Nucleus accumbens (tissue), 56 donors: ENCODE results near the gene ATG4C.
"Not testable (repeated sequence)": the region's sequence is repeated elsewhere in the genome, so short reads cannot be mapped to it uniquely, and the experiment has no call there.

ENCODE experiments used
- DNase-seq, 56 donors: peaks; one replicate each; lab custom pipeline; 2025; lab: John Stamatoyannopoulos, UW

Gene ATG4C

DNA sequence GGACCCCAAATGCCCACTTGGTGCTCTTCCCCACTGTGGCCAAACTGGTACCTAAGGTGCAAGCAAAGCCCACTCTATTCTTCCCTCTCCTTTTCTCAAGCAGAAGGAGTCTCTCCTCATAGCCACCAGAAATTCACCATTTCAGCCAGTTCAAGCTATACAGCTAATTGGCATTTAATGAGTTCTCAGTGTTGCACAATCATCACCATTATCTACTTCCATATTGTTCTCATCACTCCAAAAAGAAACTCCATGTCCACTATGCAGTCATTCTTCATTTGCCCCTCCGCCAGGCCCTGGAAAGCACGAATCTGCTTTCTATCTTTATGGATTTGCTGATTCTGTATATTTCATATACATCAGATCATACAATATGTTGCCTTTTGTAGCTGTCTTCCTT is 9.9 kb upstream of the ATG4C start:
- DNase-seq, result no peak

DNA sequence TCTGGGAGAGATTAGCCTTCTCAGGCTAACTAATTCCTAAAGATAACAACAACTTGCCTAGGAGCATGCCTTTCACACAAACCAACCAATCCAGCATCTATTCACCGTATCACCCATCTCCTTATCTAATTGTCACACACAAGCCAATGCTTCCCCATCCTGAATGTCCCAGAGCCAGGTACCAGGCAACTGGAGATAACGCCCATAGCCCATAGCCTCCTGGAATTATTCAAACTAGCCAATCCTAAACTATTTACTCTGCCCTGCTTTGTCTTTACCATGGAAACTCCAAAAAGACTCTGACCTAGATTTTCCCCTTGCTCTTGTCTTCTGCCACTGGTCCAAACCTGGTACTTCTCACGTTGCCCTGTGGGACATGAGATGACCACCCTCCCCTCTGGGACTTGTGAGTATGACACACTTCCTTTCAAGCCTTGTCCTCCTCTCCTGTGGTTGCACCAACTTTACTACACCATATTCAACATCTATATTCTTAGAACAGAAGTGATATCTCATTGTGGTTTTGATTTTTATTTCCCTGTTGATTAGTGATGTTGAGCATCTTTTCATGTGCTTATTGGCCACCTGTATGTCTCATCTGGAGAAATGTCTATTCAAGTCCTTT is 8.8 kb upstream of the ATG4C start:
- no peak for DNase-seq

DNA sequence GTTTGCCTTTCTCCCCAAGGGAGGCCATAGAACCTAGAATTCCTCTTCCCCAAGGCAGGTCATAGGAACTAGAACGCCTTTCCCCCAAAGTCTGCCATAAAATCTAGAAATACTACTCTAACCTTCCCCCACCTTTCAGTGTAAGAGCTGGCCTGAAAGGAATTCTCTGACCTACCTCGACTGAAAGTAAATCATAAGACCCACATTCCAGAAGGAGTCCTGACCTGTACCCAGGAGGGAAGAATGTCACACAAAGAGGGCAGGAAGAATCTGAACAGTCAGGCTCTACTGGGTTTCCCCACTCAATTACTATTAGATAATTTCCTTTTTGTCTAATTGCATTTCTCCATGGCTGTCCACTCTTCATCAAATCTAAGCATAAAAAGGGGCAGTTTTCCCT is 5.7 kb upstream of the ATG4C start:
- no peak for DNase-seq

DNA sequence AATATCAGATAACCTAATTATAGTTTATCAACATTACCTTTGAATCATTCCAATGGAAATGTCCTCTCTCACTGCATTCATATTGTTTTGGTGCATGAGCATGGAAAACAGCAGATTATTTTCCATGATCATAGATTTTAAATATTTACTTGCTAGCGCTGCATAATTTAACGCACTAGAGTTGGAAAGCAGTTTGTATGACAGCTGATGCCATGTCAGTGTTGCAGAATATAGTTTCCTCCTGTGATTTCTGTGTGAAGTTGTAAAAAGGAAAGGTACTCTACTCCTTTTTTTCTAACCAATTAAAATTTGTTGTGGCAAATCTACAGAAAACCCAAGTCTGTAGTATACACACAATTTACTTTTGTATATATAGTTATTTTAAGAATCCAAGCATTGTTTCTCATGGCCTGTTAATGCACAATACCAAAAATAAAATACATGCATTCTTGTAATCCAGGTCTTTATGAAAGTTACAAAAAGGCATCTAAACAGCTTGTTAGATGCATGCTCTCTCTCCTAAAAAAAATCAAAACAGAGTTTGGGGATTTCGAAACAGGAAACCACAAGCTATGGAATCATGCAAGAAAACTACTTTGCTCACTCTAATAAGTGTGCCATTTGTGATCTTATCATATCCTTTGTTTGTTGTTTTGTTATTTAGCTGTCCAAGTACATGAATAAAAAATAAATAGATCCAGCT is 1.9 kb upstream of the ATG4C start:
- no peak for DNase-seq

DNA sequence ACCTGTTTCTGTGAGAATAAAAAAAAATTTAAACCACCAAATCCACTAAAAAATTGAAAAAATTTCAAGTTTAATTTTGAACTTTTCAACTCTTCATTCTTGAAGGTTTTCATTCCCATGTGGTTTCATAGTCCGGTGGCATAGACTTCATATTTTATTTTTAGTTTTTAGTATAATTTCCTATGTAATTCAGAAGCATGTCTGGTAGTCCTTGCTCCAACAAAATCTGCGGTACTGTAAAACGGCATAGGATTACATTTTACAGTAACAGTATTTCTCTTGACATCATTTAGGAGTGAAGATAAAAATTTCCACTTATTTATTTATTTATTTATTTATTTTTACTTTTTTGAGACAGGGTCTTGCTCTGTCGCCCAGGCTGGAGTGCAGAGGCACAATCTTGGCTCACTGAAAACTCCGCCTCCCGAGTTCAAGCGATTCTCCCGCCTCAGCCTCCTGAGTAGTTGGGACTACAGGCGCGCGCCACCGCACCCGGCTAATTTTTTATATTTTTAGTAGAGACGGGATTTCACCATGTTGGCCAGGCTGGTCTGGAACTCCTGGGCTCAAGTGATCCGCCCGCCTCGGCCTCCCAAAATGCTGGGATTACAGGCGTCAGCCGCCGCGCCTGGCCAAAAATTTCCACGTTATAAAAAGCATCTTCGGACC is 1.3 kb upstream of the ATG4C start:
- DNase-seq, result not testable (repeated sequence)

DNA sequence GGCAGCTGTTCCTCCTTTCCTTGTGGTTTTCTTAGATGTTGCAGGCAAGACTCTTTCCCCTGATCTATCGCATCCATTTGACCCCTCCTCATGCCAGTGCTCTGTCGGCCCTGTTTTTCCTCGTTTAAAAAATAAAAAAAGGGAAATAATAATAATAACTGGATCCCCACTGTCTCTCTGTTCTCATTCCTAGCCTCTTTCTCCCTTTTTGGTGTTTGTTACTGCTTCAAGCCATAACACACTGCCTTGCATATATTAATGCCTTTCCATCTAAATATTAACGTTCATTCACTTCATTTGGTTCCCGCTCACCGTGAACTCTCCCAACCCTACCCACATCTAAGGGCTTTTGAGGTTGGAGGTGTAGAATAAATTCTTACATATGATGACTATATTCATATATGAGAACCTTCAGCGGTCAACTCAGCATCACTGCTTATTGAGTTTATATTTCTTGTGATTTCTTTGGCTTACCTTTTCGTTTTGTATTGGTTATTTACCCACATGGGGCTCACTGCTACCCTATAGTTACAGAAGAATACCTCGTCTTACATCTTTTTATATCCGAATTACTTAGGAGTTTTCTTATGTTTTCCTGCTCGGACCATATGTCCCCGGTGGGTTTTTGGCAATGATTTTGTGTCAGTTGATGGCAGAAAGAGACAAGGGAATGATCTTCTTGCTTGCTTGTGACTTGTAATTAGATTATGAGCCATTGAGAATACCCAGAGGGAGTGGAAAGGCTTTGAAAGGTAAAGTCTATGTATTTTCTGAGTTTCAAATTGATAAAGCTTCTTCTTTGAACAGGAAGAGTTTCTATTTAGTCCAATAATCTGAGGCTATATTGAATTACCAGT is 805 bp downstream of the ATG4C start:
- DNase-seq, result peak in 1 of 56 donors; percentile 34

DNA sequence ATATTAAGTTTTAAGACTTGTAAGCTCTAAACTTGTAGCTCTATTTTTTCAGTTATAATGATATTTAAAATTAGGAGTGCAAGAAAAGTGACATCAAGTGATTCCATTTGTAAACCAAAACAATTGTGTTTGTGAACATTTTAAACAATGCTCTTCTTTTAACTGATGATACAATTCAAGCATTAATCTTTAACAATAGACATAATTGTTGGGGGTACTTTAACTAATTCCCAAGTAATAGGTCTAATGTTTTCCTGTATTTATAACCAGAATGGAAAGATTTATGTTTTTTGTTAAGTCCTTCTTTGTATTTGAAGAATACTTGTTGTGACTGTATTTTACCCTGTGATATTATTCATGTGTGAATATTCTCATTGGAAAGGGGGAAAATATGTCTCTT is 6.8 kb downstream of the ATG4C start:
- DNase-seq, result no peak

DNA sequence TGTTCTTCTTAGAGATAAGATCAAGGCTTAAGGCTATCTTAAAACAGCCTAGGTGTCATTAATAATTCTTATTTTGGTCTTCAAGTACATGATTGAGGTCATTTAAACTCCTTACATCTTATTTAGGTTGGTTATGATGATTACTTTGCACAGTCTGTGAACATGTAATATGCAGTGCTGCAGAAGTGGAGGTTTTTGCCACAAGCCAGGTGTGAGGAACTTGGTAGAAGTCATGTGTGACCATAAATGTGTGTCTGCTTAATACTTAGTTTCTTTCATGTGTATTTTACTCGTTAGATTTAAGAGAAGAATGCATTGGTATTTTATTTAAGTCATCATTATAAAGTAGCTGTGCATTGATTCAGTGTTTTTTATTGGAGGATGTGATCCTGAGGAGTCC is 10.1 kb downstream of the ATG4C start:
- DNase-seq, result no peak

DNA sequence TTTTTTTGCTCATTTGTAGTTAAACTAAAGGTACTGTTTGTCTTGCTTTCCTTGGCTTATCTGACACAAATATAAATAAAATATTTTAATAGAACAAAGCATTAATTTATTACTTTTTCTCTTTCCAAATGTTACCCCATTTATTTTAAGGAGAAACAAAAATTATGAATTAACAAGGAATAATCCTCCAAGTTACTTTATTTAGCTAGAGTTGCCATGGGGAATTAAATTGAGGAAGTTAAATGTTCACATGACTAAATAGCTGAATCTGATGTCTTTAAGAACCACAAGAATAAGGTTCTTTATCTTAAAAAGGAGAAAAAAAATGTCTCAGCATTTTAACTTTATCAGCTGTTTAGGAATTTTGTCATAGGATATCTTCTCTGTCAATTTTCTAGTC is 12.3 kb downstream of the ATG4C start:
- no peak for DNase-seq

DNA sequence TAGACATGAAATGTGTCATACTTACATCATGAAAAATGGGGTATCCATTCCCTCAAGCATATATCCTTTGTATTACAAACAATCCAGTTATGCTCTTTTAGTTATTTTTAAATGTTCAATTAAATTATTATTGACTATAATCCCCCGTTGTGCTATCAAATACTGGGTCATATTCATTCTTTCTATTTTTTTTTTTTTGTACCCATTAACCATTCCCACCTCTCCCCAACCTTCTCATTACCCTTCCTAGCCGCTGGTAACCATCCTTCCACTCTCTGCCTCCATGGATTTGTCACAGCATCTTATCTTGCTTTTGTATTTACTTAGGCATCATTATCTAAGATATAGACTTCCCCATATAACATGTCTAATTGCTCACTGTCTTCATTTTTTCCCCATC is 15.8 kb downstream of the ATG4C start:
- no peak for DNase-seq

DNA sequence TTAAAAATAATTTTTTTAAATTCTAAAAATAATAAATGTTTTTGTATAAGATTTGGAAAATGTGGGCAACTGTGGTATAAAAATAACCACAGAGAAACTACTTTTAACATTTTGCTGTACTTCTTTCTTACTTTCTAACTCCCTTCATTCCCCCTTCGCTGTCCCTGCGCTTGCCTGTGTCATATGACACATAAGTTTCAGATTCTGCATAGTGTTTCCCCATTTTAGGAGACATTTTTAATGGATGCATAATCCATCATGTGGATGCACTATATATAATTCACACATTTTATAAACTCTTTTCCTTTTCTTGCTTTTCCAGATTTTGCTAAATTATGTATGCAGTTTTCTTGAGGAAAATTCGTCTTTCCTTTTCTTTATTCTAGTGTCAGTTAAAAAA is 16.3 kb downstream of the ATG4C start:
- no peak for DNase-seq

DNA sequence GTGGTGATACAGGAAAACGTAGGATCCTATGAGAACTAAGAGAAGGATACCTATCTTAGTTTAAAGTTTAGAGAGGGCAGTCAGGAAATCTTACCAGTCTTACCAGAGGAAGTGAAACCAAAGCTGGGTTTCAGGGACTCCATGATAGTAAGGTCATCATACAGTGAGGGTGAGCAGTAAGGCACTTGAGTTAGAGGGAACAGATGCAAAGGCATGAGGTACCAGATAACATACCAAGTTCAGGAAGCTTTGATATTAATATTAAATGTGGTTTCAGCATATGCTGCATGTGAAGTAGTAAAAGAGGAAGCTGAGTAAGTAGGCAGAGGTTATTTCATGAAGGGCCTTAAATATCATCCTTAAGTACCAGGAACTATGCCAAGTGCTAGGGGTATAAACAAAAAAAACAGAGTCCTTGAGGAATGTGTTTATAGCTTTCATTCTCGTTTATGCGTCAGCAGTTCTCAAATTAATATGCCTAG is 16.9 kb downstream of the ATG4C start:
- DNase-seq, result no peak

DNA sequence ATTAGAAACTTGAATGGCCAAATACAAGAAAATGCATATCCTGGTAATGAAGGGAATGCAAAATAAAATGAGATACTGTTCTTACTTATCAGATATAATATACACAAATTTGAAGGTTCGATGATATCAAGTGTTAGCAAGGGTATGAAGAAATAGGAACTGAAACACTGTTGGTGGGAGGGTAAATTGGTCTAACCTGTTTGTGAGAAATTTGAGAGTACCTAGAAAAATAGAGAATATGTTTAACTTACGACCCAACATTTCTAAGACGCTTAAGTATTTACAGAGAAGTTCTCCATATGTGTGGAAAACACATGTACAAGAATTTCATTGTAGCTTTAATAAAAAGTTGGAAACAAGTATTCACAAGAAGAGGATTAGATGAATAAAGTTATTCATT is 25.9 kb downstream of the ATG4C start:
- no peak for DNase-seq

DNA sequence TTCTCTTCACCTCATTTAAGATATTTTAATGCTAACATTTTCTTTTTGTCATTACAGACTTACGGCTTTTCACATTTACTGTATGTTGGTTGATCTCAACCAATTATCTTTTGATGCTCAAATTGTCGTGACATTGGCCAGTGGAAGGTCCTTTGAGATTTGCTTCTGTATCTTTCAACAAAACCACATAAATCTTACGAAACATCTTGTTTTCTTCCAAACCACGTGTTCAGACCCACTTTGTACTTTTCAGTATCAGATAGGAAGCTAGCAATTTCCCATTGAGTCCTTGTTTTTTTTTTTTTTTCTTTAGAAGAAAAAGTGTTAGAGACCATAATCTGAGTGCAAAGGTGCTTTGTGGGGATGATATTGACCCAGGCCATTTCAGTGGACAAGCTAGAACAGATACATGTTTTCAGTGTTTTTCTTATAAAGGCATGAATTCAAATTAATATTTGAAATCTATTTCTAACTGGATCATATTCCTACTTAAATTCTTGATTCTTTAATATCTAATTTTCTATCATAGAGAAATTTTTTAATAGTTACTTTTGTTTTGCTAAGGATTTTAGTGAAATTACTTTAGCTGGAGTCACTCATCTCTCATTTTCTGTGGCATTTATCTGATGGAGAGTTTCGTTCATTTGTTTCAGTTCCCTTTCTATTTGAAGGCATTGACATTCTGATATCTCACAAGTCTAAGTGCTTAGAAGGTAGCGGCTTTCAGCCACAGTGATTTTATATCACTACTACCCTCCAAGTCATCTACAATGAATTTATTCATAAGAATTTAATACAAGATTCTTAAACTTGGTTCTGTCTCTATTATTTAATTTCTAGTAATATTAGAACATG is 26.7 kb downstream of the ATG4C start:
- DNase-seq, result no peak

DNA sequence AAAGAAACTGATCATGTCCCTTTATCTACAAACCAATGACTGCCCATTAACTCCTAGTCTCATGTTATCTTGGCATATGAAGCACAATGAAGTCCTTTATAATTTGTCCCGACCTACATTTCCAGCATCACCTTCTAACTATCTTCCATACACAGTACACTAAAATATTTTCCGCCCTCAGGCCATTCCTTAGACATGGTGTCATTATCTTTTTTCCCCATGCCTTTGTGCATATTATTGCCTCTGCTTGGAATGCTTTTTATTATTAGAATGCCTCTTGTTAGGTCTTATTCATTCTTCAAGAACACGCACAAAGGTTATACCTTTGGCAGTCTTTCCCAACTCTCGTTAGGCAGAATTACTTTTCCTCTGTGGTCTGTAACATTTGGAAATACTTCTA is 39.6 kb downstream of the ATG4C start:
- DNase-seq, result no peak

DNA sequence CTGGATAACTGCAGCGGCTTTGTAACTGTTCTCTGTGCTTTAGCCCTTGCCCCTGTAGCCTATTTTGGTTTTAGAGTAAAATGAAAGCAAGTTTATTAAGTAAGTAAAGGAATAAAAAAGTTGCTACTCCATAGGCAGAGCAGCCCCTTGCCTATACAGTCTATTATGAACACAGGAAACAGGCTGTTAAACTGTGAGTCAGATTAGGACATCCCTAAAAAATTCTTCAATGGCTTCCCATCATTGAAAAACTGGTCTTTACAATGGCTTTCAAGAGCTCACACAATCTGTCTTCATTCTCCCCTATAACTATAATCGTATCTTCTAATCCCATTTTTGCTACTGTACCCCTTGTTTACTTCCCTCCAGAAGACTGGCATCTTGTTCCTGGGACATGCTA is 43.0 kb downstream of the ATG4C start:
- DNase-seq, result no peak

DNA sequence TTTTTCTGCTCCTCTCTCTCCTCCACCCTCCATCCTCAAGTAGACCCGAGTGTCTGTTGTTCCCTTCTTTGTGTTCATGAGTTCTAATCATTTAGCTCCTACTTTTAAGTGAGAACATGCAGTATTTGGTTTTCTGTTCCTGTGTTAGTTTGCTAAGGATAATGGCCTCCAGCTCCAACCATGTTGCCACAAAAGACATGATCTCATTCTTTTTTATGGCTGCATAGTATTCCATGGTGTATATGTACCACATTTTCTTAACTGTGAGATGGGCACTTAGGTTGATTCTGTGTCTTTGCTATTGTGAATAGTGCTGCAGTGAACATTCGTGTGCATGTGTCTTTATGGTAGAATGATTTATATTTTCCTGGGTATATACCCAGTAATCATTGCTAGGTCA is 43.9 kb downstream of the ATG4C start:
- not testable (repeated sequence) for DNase-seq

DNA sequence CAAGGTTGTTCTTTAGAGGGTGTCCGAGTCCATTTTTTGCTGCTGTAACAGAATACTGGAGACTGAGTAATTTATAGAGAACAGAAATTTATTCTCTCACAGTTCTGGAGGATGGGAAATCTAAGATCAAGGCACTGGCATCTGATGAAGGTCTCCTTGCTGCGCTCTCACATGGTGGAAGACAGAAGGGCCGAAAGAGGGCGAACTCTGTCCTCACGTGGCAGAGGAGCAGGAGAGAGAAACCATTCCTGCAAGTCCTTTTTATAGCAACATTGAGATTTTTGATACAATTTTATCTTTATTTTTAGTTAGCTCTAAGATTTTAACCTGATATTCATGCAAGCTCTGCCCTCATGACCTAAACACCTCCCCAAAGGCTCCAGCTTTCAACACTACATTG is 48.3 kb downstream of the ATG4C start:
- DNase-seq, result peak in 18 of 56 donors; percentile 2 to 39 (median 10)

DNA sequence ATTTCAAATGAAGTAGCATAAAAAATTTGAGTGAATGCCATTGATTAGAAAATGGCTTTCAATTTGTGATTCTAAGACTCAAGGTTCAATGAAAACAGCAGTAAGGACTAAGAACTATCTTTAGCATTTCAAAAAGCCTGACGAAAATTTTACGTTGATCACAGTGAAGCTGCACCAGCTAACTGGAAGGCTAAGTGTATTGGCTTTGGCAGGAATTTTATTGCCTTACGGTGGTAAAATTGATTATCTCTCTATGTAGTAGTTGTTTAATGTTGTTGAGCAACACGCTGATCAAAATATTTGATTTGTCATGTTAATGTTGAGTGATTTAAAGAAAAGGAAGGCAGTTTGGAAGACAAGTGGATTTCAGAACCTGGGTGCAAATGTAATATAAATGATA is 49.6 kb downstream of the ATG4C start:
- DNase-seq, result no peak

DNA sequence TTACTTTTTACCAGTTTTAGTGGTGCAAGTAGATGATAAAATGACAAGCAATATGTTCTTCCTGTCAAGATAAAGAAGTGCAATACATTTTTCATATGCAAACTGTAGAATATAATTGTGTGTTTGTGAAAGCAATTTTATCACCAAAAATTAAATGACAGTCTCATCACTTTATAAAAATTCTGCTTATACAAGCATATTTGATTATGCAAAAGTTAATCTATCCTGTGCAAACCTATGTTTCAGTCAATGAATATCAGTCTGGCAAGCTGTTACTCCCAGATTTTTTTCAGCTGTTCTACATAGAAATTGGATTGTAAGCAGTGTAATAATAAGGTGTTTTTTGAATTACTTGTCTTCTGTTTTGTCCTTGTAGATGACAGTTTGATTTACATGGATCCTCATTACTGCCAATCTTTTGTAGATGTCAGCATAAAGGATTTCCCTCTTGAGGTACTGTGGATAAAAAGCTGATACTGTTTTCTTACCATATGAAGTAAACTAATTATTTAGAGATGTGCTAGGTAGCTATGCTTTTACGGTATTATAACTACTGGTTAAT is 50.5 kb downstream of the ATG4C start:
- DNase-seq, result no peak
